ENCODE measurements around the gene MAGEA6. TPM values are rescaled to one million over a fixed set of nuclear protein-coding genes. Genes with fewer than 3 reads are reported as not detected.
"Not testable (repeated sequence)": the region's sequence is repeated elsewhere in the genome, so short reads cannot be mapped to it uniquely, and the experiment has no call there.

MAGEA6 gene
- total RNA-seq, 1 experiment from 2014 or later, result not detected

- no peak for DNase-seq (ENCODE audit: extremely low read depth, low read depth)
These were observed 34.4 kb downstream of the MAGEA6 start for GRCh38 chrX:152735101-152735500.

GRCh38 chrX:152734143-152734858 lies 35.2 kb downstream of the MAGEA6 start:
- not testable (repeated sequence) for DNase-seq (ENCODE audit: extremely low read depth, low read depth)

- no peak for DNase-seq (ENCODE audit: extremely low read depth, low read depth)
These were observed 36.1 kb downstream of the MAGEA6 start, which contains the start of the genes CSAG1 and MAGEA12 for GRCh38 chrX:152733261-152733975. TSS of gene CSAG1 (minus strand) at chrX:152733721. CDS start at chrX:152732460, 1,261 bp downstream. TSS of gene MAGEA12 (plus strand) at chrX:152733757. CDS start at chrX:152736162, 2,405 bp downstream.

GRCh38 chrX:152725409-152725808 lies 44.1 kb downstream of the MAGEA6 start:
- no peak for DNase-seq (ENCODE audit: extremely low read depth, low read depth)

Other genes starting within 250 kb of the MAGEA6 start
- gene GABRQ, start 131.8 kb downstream of the MAGEA6 start, total RNA-seq (2014; rRNA removed; shearing (Covaris generic)), result 0.02 and 0.06 TPM in 2 replicates
- gene MAGEA3, start 70.9 kb downstream of the MAGEA6 start, total RNA-seq (2014; rRNA removed; shearing (Covaris generic)), result not detected in 2 replicates
- not detected in 2 replicates for gene CSAG2, start 60.4 kb downstream of the MAGEA6 start, total RNA-seq (2014; rRNA removed; shearing (Covaris generic))
- not detected in 2 replicates for gene MAGEA2B, start 55.1 kb downstream of the MAGEA6 start, total RNA-seq (2014; rRNA removed; shearing (Covaris generic))
- not detected in 2 replicates for gene CSAG1, start 36.0 kb downstream of the MAGEA6 start, total RNA-seq (2014; rRNA removed; shearing (Covaris generic))
- not detected in 2 replicates for gene MAGEA12, start 35.9 kb downstream of the MAGEA6 start, total RNA-seq (2014; rRNA removed; shearing (Covaris generic))
- not detected in 2 replicates for gene MAGEA2, start 15.8 kb downstream of the MAGEA6 start, total RNA-seq (2014; rRNA removed; shearing (Covaris generic))
- gene CSAG3, start 10.5 kb downstream of the MAGEA6 start, total RNA-seq (2014; rRNA removed; shearing (Covaris generic)), result not detected in 2 replicates
- gene CETN2, start 61.1 kb upstream of the MAGEA6 start, total RNA-seq (2014; rRNA removed; shearing (Covaris generic)), result 31.8 and 37.7 TPM in 2 replicates
- 10.5 and 15.8 TPM in 2 replicates for gene NSDHL, start 61.4 kb upstream of the MAGEA6 start, total RNA-seq (2014; rRNA removed; shearing (Covaris generic))
- 1.3 and 1.4 TPM in 2 replicates for gene ZNF185, start 128.4 kb upstream of the MAGEA6 start, total RNA-seq (2014; rRNA removed; shearing (Covaris generic))
- gene PNMA5, start 224.4 kb upstream of the MAGEA6 start, total RNA-seq (2014; rRNA removed; shearing (Covaris generic)), result not detected in 2 replicates